ENCODE results near the gene TDRD9. TPM values are rescaled to one million over a fixed set of nuclear protein-coding genes. Genes with fewer than 3 reads are reported as not detected.

The TDRD9 gene
- total and polyA plus RNA-seq, 2 donors from 2014 or later: 1.6 to 6.6 TPM

DNA sequence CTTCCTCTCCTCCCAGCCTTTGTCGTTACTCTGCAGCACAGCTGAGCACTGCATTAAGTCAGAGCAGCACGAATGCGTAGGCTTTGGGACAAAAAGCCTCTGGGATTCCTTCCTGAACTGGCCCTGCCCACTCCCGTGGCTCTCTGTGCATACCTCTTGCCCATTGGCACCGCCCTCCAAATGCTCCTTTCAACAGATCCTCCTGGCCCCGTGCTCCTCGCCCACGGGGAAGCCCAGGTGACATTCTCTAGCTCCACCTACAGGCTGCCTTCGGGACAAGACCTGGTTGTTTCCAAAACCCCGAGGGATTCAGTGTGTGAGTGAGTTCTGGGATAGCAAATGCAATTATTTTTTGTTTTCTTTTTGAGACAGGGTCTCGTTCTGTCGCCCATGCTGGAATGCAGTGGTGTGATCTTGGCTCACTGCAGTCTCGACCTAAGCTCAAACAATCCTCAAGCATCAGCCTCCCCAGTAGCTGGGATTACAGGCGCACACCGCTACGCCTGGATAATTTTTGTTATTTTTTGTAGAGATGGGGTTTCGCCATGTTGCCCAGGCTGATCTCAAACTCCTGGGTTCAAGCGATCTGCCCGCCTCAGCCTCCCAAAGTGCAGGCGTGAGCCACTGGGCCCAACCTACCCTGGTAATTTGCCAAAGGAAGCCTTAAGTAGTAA is 17.9 kb upstream of the TDRD9 start:
- intact Hi-C loops (cut with DNase I): no loop called here
- H3K4me3 ChIP-seq (ENCODE audit: low read length in 3 of 3): peak overlapping the region in 2 of 3 donors; percentile 33 to 36
- peak; percentile 91 for FAIRE-seq

GRCh38 chr14:103910984-103911383 is 17.3 kb upstream of the TDRD9 start:
- Histone ChIP-seq H3K27me3 (ENCODE audit: control insufficient read depth, insufficient read depth, low read length) (no peaks in the 10 kb centered on the region), H3K9me3 (ENCODE audit: control insufficient read depth in 2 of 3, insufficient read depth in 1 of 3, low read length in 3 of 3) (no peaks in the 10 kb centered on the region), H3K9ac (ENCODE audit: low read length in 3 of 3) (no peak overlapping the region), H3K4me3 (ENCODE audit: low read length in 3 of 3) (no peak overlapping the region), H3K4me1 (ENCODE audit: control insufficient read depth in 2 of 3, insufficient read depth in 2 of 3, low read depth in 1 of 3, low read length in 3 of 3) (peaks cover 0 to 11% (median 7%) of the 10 kb centered on the region in 3 donors), H3K27ac (ENCODE audit: low read depth in 2 of 2, low read length in 2 of 2) (no peak overlapping the region), H3K36me3 (ENCODE audit: control insufficient read depth in 2 of 3, insufficient read depth in 3 of 3, low read length in 3 of 3) (peaks cover 3 to 33% (median 15%) of the 10 kb centered on the region in 3 donors)
- TF ChIP-seq CTCF (IDR thresholded peaks at IDR 0.05; ENCODE audit: borderline replicate concordance, extremely low read depth, insufficient read depth): no peak
- DNase-seq (peak in 1 of 5 donors; percentile 42), FAIRE-seq (no peak)
- intact Hi-C loops (cut with DNase I): no loop called here

More for the DNA sequence above, 17.9 kb upstream of the TDRD9 start:
- peaks cover 0 to 33% (median 15%) of the 10 kb centered on the region in 3 donors for H3K36me3 ChIP-seq (ENCODE audit: control insufficient read depth in 2 of 3, insufficient read depth in 3 of 3, low read length in 3 of 3)
- peak overlapping the region in 1 of 3 donors; percentile 36 for H3K9ac ChIP-seq (ENCODE audit: low read length in 3 of 3)
- no peaks in the 10 kb centered on the region for H3K9me3 ChIP-seq (ENCODE audit: control insufficient read depth in 2 of 3, insufficient read depth in 1 of 3, low read length in 3 of 3)
- peak; percentile 91 to 96 (median 94) for DNase-seq
- no peaks in the 10 kb centered on the region for H3K27me3 ChIP-seq (ENCODE audit: control insufficient read depth, insufficient read depth, low read length)
- no peak overlapping the region for H3K27ac ChIP-seq (ENCODE audit: low read depth in 2 of 2, low read length in 2 of 2)
- peaks cover 0 to 11% (median 7%) of the 10 kb centered on the region in 3 donors for H3K4me1 ChIP-seq (ENCODE audit: control insufficient read depth in 2 of 3, insufficient read depth in 2 of 3, low read depth in 1 of 3, low read length in 3 of 3)
- TF ChIP-seq CTCF (IDR thresholded peaks at IDR 0.05; ENCODE audit: borderline replicate concordance, extremely low read depth, insufficient read depth): peak; percentile 83

- Histone ChIP-seq H3K9me3 (ENCODE audit: control insufficient read depth in 2 of 3, insufficient read depth in 1 of 3, low read length in 3 of 3) (no peaks in the 10 kb centered on the region), H3K9ac (ENCODE audit: low read length in 3 of 3) (no peak overlapping the region), H3K36me3 (ENCODE audit: control insufficient read depth in 2 of 3, insufficient read depth in 3 of 3, low read length in 3 of 3) (peaks cover 3 to 33% (median 18%) of the 10 kb centered on the region in 3 donors), H3K27me3 (ENCODE audit: control insufficient read depth, insufficient read depth, low read length) (no peaks in the 10 kb centered on the region), H3K4me3 (ENCODE audit: low read length in 3 of 3) (no peak overlapping the region), H3K4me1 (ENCODE audit: control insufficient read depth in 2 of 3, insufficient read depth in 2 of 3, low read depth in 1 of 3, low read length in 3 of 3) (peaks cover 0 to 6% (median 0%) of the 10 kb centered on the region in 3 donors), H3K27ac (ENCODE audit: low read depth in 2 of 2, low read length in 2 of 2) (no peak overlapping the region)
- TF ChIP-seq CTCF (IDR thresholded peaks at IDR 0.05; ENCODE audit: borderline replicate concordance, extremely low read depth, insufficient read depth): no peak
- FAIRE-seq (no peak), DNase-seq (no peak)
- intact Hi-C loops (cut with DNase I): no loop called here
Measured at GRCh38 chr14:103915616-103916015, 12.6 kb upstream of the TDRD9 start.
